CD4-positive, alpha-beta T cell (primary cell): ENCODE data around the gene GPC5. TPM values are rescaled to one million over a fixed set of nuclear protein-coding genes. Genes with fewer than 3 reads are reported as not detected.
A peak's percentile ranks its signal among the peaks of the same experiment; 100 is the strongest.

ENCODE experiments used
- ATAC-seq: fragments of 200-7000 bp; cut with Tn5 transposase; one replicate; pipeline ENCODE4 v1.10.0; 2022; ENCODE audit warnings: mild to moderate bottlenecking; ENCODE audit not compliant: poor library complexity
- CTCF ChIA-PET: fragments of 350-600 bp; sonication (Branson Sonifier 250); formaldehyde crosslinking; loops from one replicate; lab custom pipeline; 2021; ENCODE audit warnings: antibody characterized with exemption, inconsistent platforms; lab: Charles Lee
- POLR2A ChIA-PET: fragments of 350-600 bp; sonication (Branson Sonifier 250); formaldehyde crosslinking; loops from one replicate; lab custom pipeline; 2021; ENCODE audit warnings: antibody characterized with exemption, inconsistent platforms; lab: Charles Lee
- DNase-seq, 14 experiments: peaks; one replicate each; pipeline ENCODE4 v3.0.0-alpha.2; 2013 to 2020; ENCODE audit warnings: mixed read lengths in 2 of 14
- H3K27ac ChIP-seq, 2 donors: one replicate each; pipeline versions ENCODE4 v1.5.1 to v1.7.0; 2013; ENCODE audit warnings: low read length in 2 of 2, low read depth in 1 of 2, mild to moderate bottlenecking in 1 of 2
- H3K27me3 ChIP-seq, 2 experiments: 1 replicate in 1 of 2; 2 replicates in 1 of 2; pipeline versions ENCODE4 v1.6.1 to v1.7.0; 2013; ENCODE audit warnings: low read length in 2 of 2, control low read depth in 1 of 2, mild to moderate bottlenecking in 1 of 2, moderate library complexity in 1 of 2; ENCODE audit not compliant: insufficient read depth in 2 of 2, control insufficient read depth in 1 of 2
- H3K36me3 ChIP-seq: one replicate; pipeline ENCODE4 v1.6.1; 2013; ENCODE audit warnings: low read length, control low read depth; ENCODE audit not compliant: insufficient read depth
- H3K4me1 ChIP-seq: one replicate; pipeline ENCODE4 v1.6.1; 2013; ENCODE audit warnings: low read length, control low read depth; ENCODE audit not compliant: insufficient read depth
- H3K4me3 ChIP-seq: one replicate; pipeline ENCODE4 v1.5.1; 2013; ENCODE audit warnings: mild to moderate bottlenecking, low read length, moderate library complexity
- H3K9me3 ChIP-seq, 2 experiments: 1 replicate in 1 of 2; 2 replicates in 1 of 2; pipeline versions ENCODE4 v1.6.1 to v1.7.0; 2013; ENCODE audit warnings: low read length in 2 of 2, mild to moderate bottlenecking in 2 of 2, control low read depth in 1 of 2, moderate library complexity in 1 of 2; ENCODE audit not compliant: control insufficient read depth in 1 of 2, insufficient read depth in 1 of 2
- H3K27ac Mint-ChIP-seq: one replicate; pipeline ENCODE4 v1.8.0; 2020; ENCODE audit warnings: mixed read lengths
- H3K27me3 Mint-ChIP-seq: one replicate; pipeline ENCODE4 v1.8.0; 2021; ENCODE audit warnings: mixed read lengths
- H3K36me3 Mint-ChIP-seq: one replicate; pipeline ENCODE4 v1.8.0; 2021; ENCODE audit warnings: low read depth, mixed read lengths
- H3K4me1 Mint-ChIP-seq: one replicate; pipeline ENCODE4 v1.8.0; 2021; ENCODE audit warnings: low read depth, mixed read lengths
- H3K4me3 Mint-ChIP-seq: one replicate; pipeline ENCODE4 v1.8.0; 2020; ENCODE audit warnings: mild to moderate bottlenecking, mixed read lengths
- H3K9me3 Mint-ChIP-seq: one replicate; pipeline ENCODE4 v1.8.0; 2020; ENCODE audit warnings: mixed read lengths
- CTCF ChIP-seq: fragments of 200-600 bp; IDR thresholded peaks from one replicate; pipeline ENCODE4 v1.8.0; 2022; ENCODE audit warnings: antibody characterized with exemption, mild to moderate bottlenecking
- intact Hi-C, 2 experiments: fragments of 100-400 bp; cut with DNase I in 1 of 2; cut with micrococcal nuclease in 1 of 2; formaldehyde crosslinking; loops; one replicate each; pipeline versions ENCODE4 v1.15.1 to v1.9.0; 2023 to 2025; cut with DNase I, micrococcal nuclease
- total RNA-seq, 174 experiments: library from RNA in 2 of 174; stranded (reverse) in 2 of 174; gene quantifications; one replicate each; pipeline ENCODE4 v1.2.3 and lab custom pipeline; 2021 to 2026

The GPC5 gene
- total RNA-seq, 2 experiments from 2014 or later = not detected

GRCh38 chr13:91399189-91400062 is 1.0 kb downstream of the GPC5 start:
- Mint-ChIP-seq H3K4me3 (peak overlapping the region; percentile 79), H3K36me3 (no peaks in the 10 kb centered on the region), H3K4me1 (peaks cover 19% of the 10 kb centered on the region), H3K9me3 (no peaks in the 10 kb centered on the region), H3K27me3 (peaks cover 56% of the 10 kb centered on the region), H3K27ac (no peak overlapping the region)
- no peak for TF ChIP-seq CTCF
- H3K4me1 ChIP-seq = peaks cover 17% of the 10 kb centered on the region
- ChIA-PET POLR2A (interaction anchor here (2.5 kb wide), 1 partner anchor 52 kb away, joined by 9 read pairs; the partner anchor contains the start of gene MIR17HG), CTCF (interaction anchor here (1.0 kb wide), 1 partner anchor 12 kb away, joined by 5 read pairs; no protein-coding TSS in a partner anchor)
- peaks cover 18 to 28% of the 10 kb centered on the region in 2 experiments for H3K27me3 ChIP-seq
- ATAC-seq (no peak), DNase-seq (peak in 3 of 14 experiments; percentile 15 to 43 (median 29))
- no peaks in the 10 kb centered on the region for H3K36me3 ChIP-seq
- H3K9me3 ChIP-seq = peaks cover 0 to 11% of the 10 kb centered on the region in 2 experiments
- peak overlapping the region; percentile 60 for H3K4me3 ChIP-seq
- intact Hi-C loops = loop anchor here (2.0 to 10.0 kb wide), 3 partner anchors 51 to 265 kb away; partner anchors contain the start of gene MIR17HG (in 1 of the 2)
- H3K27ac ChIP-seq = no peak overlapping the region

GRCh38 chr13:91400063-91400399 is 1.6 kb downstream of the GPC5 start:
- H3K36me3 Mint-ChIP-seq = no peaks in the 10 kb centered on the region
- no peaks in the 10 kb centered on the region for H3K9me3 Mint-ChIP-seq
- Histone ChIP-seq H3K36me3 (no peaks in the 10 kb centered on the region), H3K4me1 (peaks cover 17% of the 10 kb centered on the region), H3K9me3 (peaks cover 0 to 11% of the 10 kb centered on the region in 2 experiments), H3K27me3 (peaks cover 15 to 22% of the 10 kb centered on the region in 2 experiments), H3K27ac (no peak overlapping the region), H3K4me3 (no peak overlapping the region)
- H3K27ac Mint-ChIP-seq = no peak overlapping the region
- POLR2A ChIA-PET = interaction anchor here (2.5 kb wide), 1 partner anchor 53 kb away, joined by 9 read pairs; the partner anchor contains the start of gene MIR17HG
- H3K27me3 Mint-ChIP-seq = peaks cover 50% of the 10 kb centered on the region
- peaks cover 19% of the 10 kb centered on the region for H3K4me1 Mint-ChIP-seq
- intact Hi-C loops = loop anchor here (10.0 kb wide), 1 partner anchor 265 kb away; no protein-coding TSS in a partner anchor
- peak overlapping the region; percentile 79 for H3K4me3 Mint-ChIP-seq
- DNase-seq = peak in 2 of 14 experiments; percentile 14 to 17
- no peak for ATAC-seq
- TF ChIP-seq CTCF = no peak
- CTCF ChIA-PET = interaction anchor here (1.0 kb wide), 1 partner anchor 12 kb away, joined by 5 read pairs; no protein-coding TSS in a partner anchor

- TF ChIP-seq CTCF = no peak
- no peak for ATAC-seq
Observed at GRCh38 chr13:91400671-91401070, 2.2 kb downstream of the GPC5 start.

More at GRCh38 chr13:91400671-91401070, 2.2 kb downstream of the GPC5 start:
- peaks cover 19% of the 10 kb centered on the region for H3K4me1 Mint-ChIP-seq
- H3K4me3 Mint-ChIP-seq = peak overlapping the region; percentile 30
- DNase-seq = no peak
- peaks cover 43% of the 10 kb centered on the region for H3K27me3 Mint-ChIP-seq
- Histone ChIP-seq H3K27me3 (peaks cover 15 to 18% of the 10 kb centered on the region in 2 experiments), H3K36me3 (no peaks in the 10 kb centered on the region), H3K4me3 (no peak overlapping the region), H3K9me3 (peaks cover 0 to 11% of the 10 kb centered on the region in 2 experiments), H3K27ac (no peak overlapping the region), H3K4me1 (peaks cover 17% of the 10 kb centered on the region)
- no peak overlapping the region for H3K27ac Mint-ChIP-seq
- POLR2A ChIA-PET = no interaction called here
- H3K9me3 Mint-ChIP-seq = no peaks in the 10 kb centered on the region
- CTCF ChIA-PET = interaction anchor here (1.0 kb wide), 1 partner anchor 11 kb away, joined by 5 read pairs; no protein-coding TSS in a partner anchor
- no peaks in the 10 kb centered on the region for H3K36me3 Mint-ChIP-seq
- intact Hi-C loops = loop anchor here (10.0 kb wide), 1 partner anchor 266 kb away; no protein-coding TSS in a partner anchor
